ENCODE results near the gene ENOSF1. TPM values are rescaled to one million over a fixed set of nuclear protein-coding genes. Genes with fewer than 3 reads are reported as not detected.

The ENOSF1 gene
- total RNA-seq, 1 experiment from 2014 or later, result 88.5 TPM

- peaks cover 16% of the 10 kb centered on the region for H3K4me1 Mint-ChIP-seq (ENCODE audit: low read depth, unreplicated experiment)
- H3K27me3 Mint-ChIP-seq (ENCODE audit: unreplicated experiment), result no peaks in the 10 kb centered on the region
- TF ChIP-seq, protein P1, sequence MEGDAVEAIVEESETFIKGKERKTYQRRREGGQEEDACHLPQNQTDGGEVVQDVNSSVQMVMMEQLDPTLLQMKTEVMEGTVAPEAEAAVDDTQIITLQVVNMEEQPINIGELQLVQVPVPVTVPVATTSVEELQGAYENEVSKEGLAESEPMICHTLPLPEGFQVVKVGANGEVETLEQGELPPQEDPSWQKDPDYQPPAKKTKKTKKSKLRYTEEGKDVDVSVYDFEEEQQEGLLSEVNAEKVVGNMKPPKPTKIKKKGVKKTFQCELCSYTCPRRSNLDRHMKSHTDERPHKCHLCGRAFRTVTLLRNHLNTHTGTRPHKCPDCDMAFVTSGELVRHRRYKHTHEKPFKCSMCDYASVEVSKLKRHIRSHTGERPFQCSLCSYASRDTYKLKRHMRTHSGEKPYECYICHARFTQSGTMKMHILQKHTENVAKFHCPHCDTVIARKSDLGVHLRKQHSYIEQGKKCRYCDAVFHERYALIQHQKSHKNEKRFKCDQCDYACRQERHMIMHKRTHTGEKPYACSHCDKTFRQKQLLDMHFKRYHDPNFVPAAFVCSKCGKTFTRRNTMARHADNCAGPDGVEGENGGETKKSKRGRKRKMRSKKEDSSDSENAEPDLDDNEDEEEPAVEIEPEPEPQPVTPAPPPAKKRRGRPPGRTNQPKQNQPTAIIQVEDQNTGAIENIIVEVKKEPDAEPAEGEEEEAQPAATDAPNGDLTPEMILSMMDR (IDR thresholded peaks at IDR 0.05; ENCODE audit: unreplicated experiment), result no peak
- H3K9me3 Mint-ChIP-seq (ENCODE audit: low read depth, unreplicated experiment), result peaks cover 4% of the 10 kb centered on the region
- no TSS peak for BruUV-seq (replicated peaks)
- H3K4me3 Mint-ChIP-seq (ENCODE audit: low read depth, unreplicated experiment), result no peak overlapping the region
- peaks cover 70% of the 10 kb centered on the region for H3K36me3 Mint-ChIP-seq (ENCODE audit: insufficient read depth, unreplicated experiment)
- no peak overlapping the region for H3K27ac Mint-ChIP-seq (ENCODE audit: unreplicated experiment)
- intact Hi-C loops (cut with micrococcal nuclease; ENCODE audit: unreplicated experiment), result no loop called here
- CTCF ChIA-PET, result interaction anchor here (0.7 kb wide), 1 partner anchor 36 kb away, joined by 5 read pairs; no protein-coding TSS in a partner anchor
- no peak for DNase-seq
Measured at GRCh38 chr18:670522-670921, 41.9 kb downstream of the ENOSF1 start.

DNA sequence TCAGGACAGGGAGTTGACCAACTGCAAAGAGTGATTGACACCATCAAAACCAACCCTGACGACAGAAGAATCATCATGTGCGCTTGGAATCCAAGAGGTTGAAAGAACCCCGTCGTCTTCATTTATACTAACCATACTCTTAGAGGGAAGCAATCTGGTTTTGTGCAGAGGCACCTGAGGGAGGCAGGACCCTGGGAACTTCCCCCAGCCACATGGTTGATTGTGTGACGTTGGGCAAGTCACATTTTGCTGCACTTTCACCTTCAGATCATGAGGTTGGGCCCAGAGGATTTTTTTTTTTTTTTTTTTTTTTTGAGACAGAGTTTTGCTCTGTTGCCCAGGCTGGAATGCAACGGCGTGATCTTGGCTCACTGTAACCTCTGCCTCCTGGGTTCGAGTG is 43.4 kb downstream of the ENOSF1 start:
- no peak for DNase-seq
- Mint-ChIP-seq H3K9me3 (ENCODE audit: low read depth, unreplicated experiment) (peaks cover 4% of the 10 kb centered on the region), H3K4me3 (ENCODE audit: low read depth, unreplicated experiment) (no peak overlapping the region), H3K27me3 (ENCODE audit: unreplicated experiment) (no peaks in the 10 kb centered on the region), H3K36me3 (ENCODE audit: insufficient read depth, unreplicated experiment) (peaks cover 64% of the 10 kb centered on the region), H3K27ac (ENCODE audit: unreplicated experiment) (no peak overlapping the region), H3K4me1 (ENCODE audit: low read depth, unreplicated experiment) (peaks cover 16% of the 10 kb centered on the region)
- BruUV-seq (replicated peaks), result no TSS peak
- intact Hi-C loops (cut with micrococcal nuclease; ENCODE audit: unreplicated experiment), result no loop called here
- CTCF ChIA-PET, result no interaction called here
- TF ChIP-seq, protein P1 (IDR thresholded peaks at IDR 0.05; ENCODE audit: unreplicated experiment), result no peak

DNA sequence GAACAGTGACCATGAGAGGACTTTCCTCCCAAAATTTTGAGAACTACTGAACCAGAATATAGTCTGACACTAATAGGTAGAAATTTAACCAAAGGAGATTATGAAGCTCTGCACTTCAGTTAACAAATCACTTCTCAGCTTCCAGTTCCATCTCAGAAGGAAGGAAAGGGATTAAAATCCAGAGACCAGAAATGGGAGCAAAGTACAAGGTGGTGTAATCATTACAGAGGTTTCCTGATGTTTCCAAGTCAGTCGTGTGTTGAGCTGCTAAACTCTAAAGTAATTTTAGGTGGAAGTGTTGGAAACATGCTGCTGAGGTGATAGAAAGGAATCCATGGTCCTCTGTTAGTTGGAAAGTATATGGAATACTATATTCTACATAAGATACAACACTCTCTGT is 44.2 kb downstream of the ENOSF1 start:
- Mint-ChIP-seq H3K4me1 (ENCODE audit: low read depth, unreplicated experiment) (peaks cover 16% of the 10 kb centered on the region), H3K27ac (ENCODE audit: unreplicated experiment) (peak overlapping the region; percentile 48), H3K9me3 (ENCODE audit: low read depth, unreplicated experiment) (peaks cover 4% of the 10 kb centered on the region), H3K36me3 (ENCODE audit: insufficient read depth, unreplicated experiment) (peaks cover 64% of the 10 kb centered on the region), H3K27me3 (ENCODE audit: unreplicated experiment) (no peaks in the 10 kb centered on the region), H3K4me3 (ENCODE audit: low read depth, unreplicated experiment) (no peak overlapping the region)
- intact Hi-C loops (cut with micrococcal nuclease; ENCODE audit: unreplicated experiment), result no loop called here
- TF ChIP-seq, protein P1 (IDR thresholded peaks at IDR 0.05; ENCODE audit: unreplicated experiment), result no peak
- CTCF ChIA-PET, result no interaction called here
- BruUV-seq (replicated peaks), result no TSS peak
- DNase-seq, result no peak

DNA sequence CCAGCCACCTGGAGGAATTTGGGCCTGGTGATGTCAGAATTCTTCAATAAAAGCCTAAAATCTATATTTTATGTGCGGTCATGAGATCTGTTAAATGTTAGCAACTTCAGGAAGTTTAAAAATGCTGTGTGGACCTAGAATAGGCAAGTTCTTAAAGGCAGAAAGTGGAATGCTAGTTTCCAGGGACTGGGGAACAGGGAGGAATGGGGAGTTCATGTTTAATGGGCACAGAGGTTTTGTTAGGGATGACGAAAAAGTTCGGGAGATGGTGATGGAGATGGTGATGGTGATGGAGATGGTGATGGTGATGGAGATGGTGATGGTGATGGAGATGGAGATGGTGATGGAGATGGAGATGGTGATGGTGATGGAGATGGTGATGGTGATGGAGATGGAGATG is 45.8 kb downstream of the ENOSF1 start:
- Mint-ChIP-seq H3K36me3 (ENCODE audit: insufficient read depth, unreplicated experiment) (peaks cover 57% of the 10 kb centered on the region), H3K4me3 (ENCODE audit: low read depth, unreplicated experiment) (no peak overlapping the region), H3K4me1 (ENCODE audit: low read depth, unreplicated experiment) (peaks cover 16% of the 10 kb centered on the region), H3K27ac (ENCODE audit: unreplicated experiment) (peak overlapping the region; percentile 89), H3K9me3 (ENCODE audit: low read depth, unreplicated experiment) (peaks cover 4% of the 10 kb centered on the region), H3K27me3 (ENCODE audit: unreplicated experiment) (no peaks in the 10 kb centered on the region)
- TF ChIP-seq, protein P1 (IDR thresholded peaks at IDR 0.05; ENCODE audit: unreplicated experiment), result no peak
- BruUV-seq (replicated peaks), result TSS peak; percentile 16
- intact Hi-C loops (cut with micrococcal nuclease; ENCODE audit: unreplicated experiment), result no loop called here
- CTCF ChIA-PET, result no interaction called here
- DNase-seq, result no peak
